ENCODE results near the gene RBM19.

DNA sequence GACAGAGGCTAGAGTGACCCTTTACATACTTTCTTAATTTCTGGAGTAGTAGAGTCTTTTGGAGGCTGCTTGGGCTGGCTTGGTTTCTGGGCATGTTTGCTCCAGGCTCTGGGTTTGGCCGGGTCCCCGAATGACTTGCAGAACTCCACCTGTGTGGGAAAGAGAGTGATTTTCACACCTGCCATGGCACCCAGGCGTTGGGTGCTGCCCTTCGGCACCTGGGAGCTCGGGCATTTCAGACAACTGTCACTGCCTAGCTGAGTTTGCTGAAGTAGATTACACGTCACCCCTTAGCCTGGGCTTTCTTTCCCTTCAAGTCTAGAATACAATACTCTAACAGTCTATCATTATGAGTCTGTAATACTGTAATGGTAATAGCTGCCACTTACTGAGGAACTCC lies 6.1 kb downstream of the RBM19 start:
- TF ChIP-seq, protein P1, sequence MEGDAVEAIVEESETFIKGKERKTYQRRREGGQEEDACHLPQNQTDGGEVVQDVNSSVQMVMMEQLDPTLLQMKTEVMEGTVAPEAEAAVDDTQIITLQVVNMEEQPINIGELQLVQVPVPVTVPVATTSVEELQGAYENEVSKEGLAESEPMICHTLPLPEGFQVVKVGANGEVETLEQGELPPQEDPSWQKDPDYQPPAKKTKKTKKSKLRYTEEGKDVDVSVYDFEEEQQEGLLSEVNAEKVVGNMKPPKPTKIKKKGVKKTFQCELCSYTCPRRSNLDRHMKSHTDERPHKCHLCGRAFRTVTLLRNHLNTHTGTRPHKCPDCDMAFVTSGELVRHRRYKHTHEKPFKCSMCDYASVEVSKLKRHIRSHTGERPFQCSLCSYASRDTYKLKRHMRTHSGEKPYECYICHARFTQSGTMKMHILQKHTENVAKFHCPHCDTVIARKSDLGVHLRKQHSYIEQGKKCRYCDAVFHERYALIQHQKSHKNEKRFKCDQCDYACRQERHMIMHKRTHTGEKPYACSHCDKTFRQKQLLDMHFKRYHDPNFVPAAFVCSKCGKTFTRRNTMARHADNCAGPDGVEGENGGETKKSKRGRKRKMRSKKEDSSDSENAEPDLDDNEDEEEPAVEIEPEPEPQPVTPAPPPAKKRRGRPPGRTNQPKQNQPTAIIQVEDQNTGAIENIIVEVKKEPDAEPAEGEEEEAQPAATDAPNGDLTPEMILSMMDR (IDR thresholded peaks at IDR 0.05) = no peak
- TF ChIP-seq POLR2A (IDR thresholded peaks at IDR 0.05) = no peak
